ENCODE results near the gene CTNND1. TPM values are rescaled to one million over a fixed set of nuclear protein-coding genes. Genes with fewer than 3 reads are reported as not detected.
"Not testable (repeated sequence)": the region's sequence is repeated elsewhere in the genome, so short reads cannot be mapped to it uniquely, and the experiment has no call there.

Gene CTNND1, protein sequence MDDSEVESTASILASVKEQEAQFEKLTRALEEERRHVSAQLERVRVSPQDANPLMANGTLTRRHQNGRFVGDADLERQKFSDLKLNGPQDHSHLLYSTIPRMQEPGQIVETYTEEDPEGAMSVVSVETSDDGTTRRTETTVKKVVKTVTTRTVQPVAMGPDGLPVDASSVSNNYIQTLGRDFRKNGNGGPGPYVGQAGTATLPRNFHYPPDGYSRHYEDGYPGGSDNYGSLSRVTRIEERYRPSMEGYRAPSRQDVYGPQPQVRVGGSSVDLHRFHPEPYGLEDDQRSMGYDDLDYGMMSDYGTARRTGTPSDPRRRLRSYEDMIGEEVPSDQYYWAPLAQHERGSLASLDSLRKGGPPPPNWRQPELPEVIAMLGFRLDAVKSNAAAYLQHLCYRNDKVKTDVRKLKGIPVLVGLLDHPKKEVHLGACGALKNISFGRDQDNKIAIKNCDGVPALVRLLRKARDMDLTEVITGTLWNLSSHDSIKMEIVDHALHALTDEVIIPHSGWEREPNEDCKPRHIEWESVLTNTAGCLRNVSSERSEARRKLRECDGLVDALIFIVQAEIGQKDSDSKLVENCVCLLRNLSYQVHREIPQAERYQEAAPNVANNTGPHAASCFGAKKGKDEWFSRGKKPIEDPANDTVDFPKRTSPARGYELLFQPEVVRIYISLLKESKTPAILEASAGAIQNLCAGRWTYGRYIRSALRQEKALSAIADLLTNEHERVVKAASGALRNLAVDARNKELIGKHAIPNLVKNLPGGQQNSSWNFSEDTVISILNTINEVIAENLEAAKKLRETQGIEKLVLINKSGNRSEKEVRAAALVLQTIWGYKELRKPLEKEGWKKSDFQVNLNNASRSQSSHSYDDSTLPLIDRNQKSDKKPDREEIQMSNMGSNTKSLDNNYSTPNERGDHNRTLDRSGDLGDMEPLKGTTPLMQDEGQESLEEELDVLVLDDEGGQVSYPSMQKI
- 100 to 1,000 TPM; 187 to 217 TPM for total RNA-seq
- 100 to 1,000 TPM; 229 to 301 (median 268) TPM for polyA plus RNA-seq (ENCODE audit: insufficient read length in 6 of 6)
- long read RNA-seq, donor 1, full-length matches to known transcripts: 10 of 71 reads
- long read RNA-seq, donor 1, partial matches to known transcripts: 61 of 71 reads
- long read RNA-seq, donor 1, other reads (novel, unspliced or antisense): 0 of 71 reads
- long read RNA-seq, donor 2, full-length matches to known transcripts: 20 of 71 reads
- long read RNA-seq, donor 2, partial matches to known transcripts: 51 of 71 reads
- long read RNA-seq, donor 2, other reads (novel, unspliced or antisense): 0 of 71 reads
- long read RNA-seq, donor 3, full-length matches to known transcripts: 17 of 22 reads
- long read RNA-seq, donor 3, partial matches to known transcripts: 5 of 22 reads
- long read RNA-seq, donor 3, other reads (novel, unspliced or antisense): 0 of 22 reads
- long read RNA-seq, donor 4, partial matches to known transcripts: 0 of 5 reads
- long read RNA-seq, donor 4, other reads (novel, unspliced or antisense): 5 of 5 reads
- long read RNA-seq, donor 5, full-length matches to known transcripts: 20 of 41 reads
- long read RNA-seq, donor 5, partial matches to known transcripts: 21 of 41 reads
- long read RNA-seq, donor 5, other reads (novel, unspliced or antisense): 0 of 41 reads
- long read RNA-seq, donor 6, full-length matches to known transcripts: 9 of 28 reads
- long read RNA-seq, donor 6, partial matches to known transcripts: 19 of 28 reads
- long read RNA-seq, donor 6, other reads (novel, unspliced or antisense): 0 of 28 reads
- long read RNA-seq, donor 7, full-length matches to known transcripts: 13 of 29 reads
- long read RNA-seq, donor 7, partial matches to known transcripts: 16 of 29 reads
- long read RNA-seq, donor 7, other reads (novel, unspliced or antisense): 0 of 29 reads
- long read RNA-seq, donor 8, full-length matches to known transcripts: 14 of 33 reads
- long read RNA-seq, donor 8, partial matches to known transcripts: 19 of 33 reads
- long read RNA-seq, donor 8, other reads (novel, unspliced or antisense): 0 of 33 reads
- long read RNA-seq, donor 9: 0 reads
- long read RNA-seq, donor 10, partial matches to known transcripts: 2 of 3 reads
- long read RNA-seq, donor 10, other reads (novel, unspliced or antisense): 1 of 3 reads
- long read RNA-seq, donor 11, full-length matches to known transcripts: 4 of 19 reads
- long read RNA-seq, donor 11, partial matches to known transcripts: 10 of 19 reads
- long read RNA-seq, donor 11, other reads (novel, unspliced or antisense): 5 of 19 reads
- long read RNA-seq, donor 12, full-length matches to known transcripts: 12 of 32 reads
- long read RNA-seq, donor 12, partial matches to known transcripts: 20 of 32 reads
- long read RNA-seq, donor 12, other reads (novel, unspliced or antisense): 0 of 32 reads

DNA sequence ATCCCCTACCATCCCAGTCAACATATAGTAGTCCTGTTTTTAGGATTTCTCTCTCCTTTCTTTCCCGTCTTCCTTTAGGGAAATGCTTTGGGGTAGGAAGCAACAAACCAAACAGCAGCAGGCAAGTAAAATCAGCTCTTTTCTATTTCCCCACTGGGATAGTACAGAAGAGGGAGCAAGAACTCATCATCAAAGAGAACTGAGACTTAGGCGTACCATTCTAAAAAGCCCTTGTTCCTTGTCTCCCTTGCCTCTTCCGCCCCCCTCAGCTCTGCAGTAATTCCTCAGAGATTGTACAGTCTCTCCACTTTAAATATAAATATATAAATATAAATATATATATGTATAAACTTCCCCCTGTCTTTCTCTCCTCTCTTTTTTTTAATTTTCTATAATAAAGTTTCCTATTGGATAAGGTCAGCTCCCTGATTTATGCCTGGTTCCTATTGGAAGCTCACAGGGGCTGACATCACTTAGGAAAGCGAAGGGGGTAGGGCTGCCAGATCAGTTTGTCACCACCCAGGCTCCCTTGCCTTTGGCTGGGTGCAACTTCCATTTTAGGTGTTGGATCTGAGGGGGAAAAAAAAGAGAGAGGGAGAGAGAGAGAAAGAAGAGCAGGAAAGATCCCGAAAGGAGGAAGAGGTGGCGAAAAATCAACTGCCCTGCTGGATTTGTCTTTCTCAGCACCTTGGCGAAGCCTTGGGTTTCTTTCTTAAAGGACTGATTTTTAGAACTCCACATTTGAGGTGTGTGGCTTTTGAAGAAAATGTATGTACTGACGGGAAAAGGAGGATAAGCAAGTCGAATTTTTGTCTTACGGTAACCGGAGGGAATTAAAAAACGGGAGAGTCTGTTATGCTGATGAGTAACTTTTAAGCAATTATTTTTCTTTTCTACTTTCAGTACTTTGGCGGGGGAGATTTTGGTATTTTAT lies at the start of gene CTNND1:
TSS of gene CTNND1 (plus strand) at position 502 of the 934 bp plus-strand sequence. CDS start 29,677 bp downstream, outside the sequence.
- ATAC-seq (peak; percentile 97), DNase-seq (peak in 3 of 4 donors; percentile 90 to 98 (median 94))
- TF ChIP-seq, protein P1, sequence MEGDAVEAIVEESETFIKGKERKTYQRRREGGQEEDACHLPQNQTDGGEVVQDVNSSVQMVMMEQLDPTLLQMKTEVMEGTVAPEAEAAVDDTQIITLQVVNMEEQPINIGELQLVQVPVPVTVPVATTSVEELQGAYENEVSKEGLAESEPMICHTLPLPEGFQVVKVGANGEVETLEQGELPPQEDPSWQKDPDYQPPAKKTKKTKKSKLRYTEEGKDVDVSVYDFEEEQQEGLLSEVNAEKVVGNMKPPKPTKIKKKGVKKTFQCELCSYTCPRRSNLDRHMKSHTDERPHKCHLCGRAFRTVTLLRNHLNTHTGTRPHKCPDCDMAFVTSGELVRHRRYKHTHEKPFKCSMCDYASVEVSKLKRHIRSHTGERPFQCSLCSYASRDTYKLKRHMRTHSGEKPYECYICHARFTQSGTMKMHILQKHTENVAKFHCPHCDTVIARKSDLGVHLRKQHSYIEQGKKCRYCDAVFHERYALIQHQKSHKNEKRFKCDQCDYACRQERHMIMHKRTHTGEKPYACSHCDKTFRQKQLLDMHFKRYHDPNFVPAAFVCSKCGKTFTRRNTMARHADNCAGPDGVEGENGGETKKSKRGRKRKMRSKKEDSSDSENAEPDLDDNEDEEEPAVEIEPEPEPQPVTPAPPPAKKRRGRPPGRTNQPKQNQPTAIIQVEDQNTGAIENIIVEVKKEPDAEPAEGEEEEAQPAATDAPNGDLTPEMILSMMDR (IDR thresholded peaks at IDR 0.05): no peak
- Histone ChIP-seq H3K27me3 (no peaks in the 10 kb centered on the region), H3K4me1 (peaks cover 15 to 37% of the 10 kb centered on the region in 2 donors), H3K27ac (peak within 1 kb of the TSS; percentile 88 to 91), H3K9me3 (no peaks in the 10 kb centered on the region), H3K4me3 (peak within 1 kb of the TSS; percentile 52 to 65), H3K36me3 (no peaks in the 10 kb centered on the region)
- intact Hi-C loops (cut with DNase I): no loop called here

DNA sequence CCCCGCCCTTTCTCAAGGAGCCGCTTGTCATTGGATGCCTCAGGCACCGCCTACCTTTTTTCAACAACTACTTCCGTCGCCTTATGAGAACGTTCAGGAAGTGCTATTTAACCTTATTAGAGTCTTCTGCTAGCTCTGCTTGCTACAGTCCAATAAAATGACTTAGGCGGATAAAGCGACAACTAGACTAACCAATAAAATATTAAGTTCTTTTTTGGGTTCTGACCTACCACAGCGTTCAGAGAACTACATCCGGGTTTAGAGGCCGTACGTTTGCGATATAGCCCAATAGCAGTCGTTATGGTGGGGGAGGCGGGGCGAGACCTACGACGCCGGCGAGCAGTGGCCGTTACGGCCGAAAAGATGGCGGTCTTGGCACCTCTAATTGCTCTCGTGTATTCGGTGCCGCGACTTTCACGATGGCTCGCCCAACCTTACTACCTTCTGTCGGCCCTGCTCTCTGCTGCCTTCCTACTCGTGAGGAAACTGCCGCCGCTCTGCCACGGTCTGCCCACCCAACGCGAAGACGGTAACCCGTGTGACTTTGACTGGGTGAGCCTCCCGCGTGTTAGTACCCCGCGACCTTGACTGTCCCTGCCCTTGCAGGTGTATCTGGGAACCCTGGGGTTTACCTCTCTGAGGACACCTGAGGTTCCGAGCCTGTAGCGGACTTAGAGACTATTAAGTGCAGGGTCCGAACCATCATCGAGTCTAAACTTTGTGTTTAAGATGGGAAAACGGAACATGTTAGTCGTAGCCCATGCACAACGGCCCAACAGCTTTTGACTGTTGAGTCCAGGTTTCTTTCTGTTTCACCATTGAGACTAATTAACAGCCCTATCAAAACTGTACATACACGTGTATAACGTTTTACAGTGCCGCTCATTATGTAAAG lies 49.1 kb upstream of the CTNND1 start, which contains the start of gene TMX2:
TSS of gene TMX2 (plus strand) at position 338 of the 895 bp plus-strand sequence. CDS start at position 364, 26 bp downstream.
- H3K9me3 ChIP-seq: no peaks in the 10 kb centered on the region
- H3K27me3 ChIP-seq: no peaks in the 10 kb centered on the region
- peak within 1 kb of the TSS; percentile 97 to 98 for H3K4me3 ChIP-seq
- intact Hi-C loops (cut with DNase I): no loop called here
- TF ChIP-seq, protein P1 (IDR thresholded peaks at IDR 0.05): no peak
- DNase-seq (peak; percentile 93 to 97 (median 94)), ATAC-seq (peak; percentile 94)
- peaks cover 0 to 12% of the 10 kb centered on the region in 2 donors for H3K36me3 ChIP-seq
- H3K4me1 ChIP-seq: peaks cover 19 to 49% of the 10 kb centered on the region in 2 donors
- H3K27ac ChIP-seq: peak within 1 kb of the TSS; percentile 80 to 94

- no peaks in the 10 kb centered on the region for H3K9me3 ChIP-seq
- no peaks in the 10 kb centered on the region for H3K27me3 ChIP-seq
- TF ChIP-seq, protein P1 (IDR thresholded peaks at IDR 0.05): no peak
- H3K4me1 ChIP-seq: peaks cover 19 to 49% of the 10 kb centered on the region in 2 donors
- DNase-seq (no peak), ATAC-seq (no peak)
- peak overlapping the region; percentile 97 to 98 for H3K4me3 ChIP-seq
- peaks cover 0 to 12% of the 10 kb centered on the region in 2 donors for H3K36me3 ChIP-seq
- no peak overlapping the region for H3K27ac ChIP-seq
- intact Hi-C loops (cut with DNase I): no loop called here
Measured at GRCh38 chr11:57713835-57714234, 47.8 kb upstream of the CTNND1 start.

- H3K4me3 ChIP-seq; intact Hi-C loops (cut with DNase I); DNase-seq; ATAC-seq; H3K27ac ChIP-seq; H3K9me3 ChIP-seq; H3K27me3 ChIP-seq: not testable (repeated sequence)
- H3K4me1 ChIP-seq: peaks cover 14 to 26% of the 10 kb centered on the region in 2 donors
- peaks cover 0 to 26% of the 10 kb centered on the region in 2 donors for H3K36me3 ChIP-seq
Measured at GRCh38 chr11:57716726-57717125, 44.9 kb upstream of the CTNND1 start.
